ENCODE results near the gene PLEKHG1. TPM values are rescaled to one million over a fixed set of nuclear protein-coding genes. Genes with fewer than 3 reads are reported as not detected.

PLEKHG1 gene
- total and polyA plus RNA-seq, 4 donors: 3.0 to 11.9 (median 5.2) TPM

GRCh38 chr6:150632785-150633485 lies 33.2 kb downstream of the PLEKHG1 start:
- H3K9ac ChIP-seq (ENCODE audit: low read depth in 1 of 2, low read length in 2 of 2): no peak overlapping the region
- no peaks in the 10 kb centered on the region for H3K36me3 ChIP-seq (ENCODE audit: control insufficient read depth in 4 of 4, insufficient read depth in 3 of 4, low read depth in 1 of 4, low read length in 3 of 4)
- H3K9me3 ChIP-seq (ENCODE audit: control insufficient read depth in 4 of 4, low read length in 3 of 4): no peaks in the 10 kb centered on the region
- H3K27me3 ChIP-seq (ENCODE audit: control insufficient read depth in 4 of 4, insufficient read depth in 4 of 4, low read length in 3 of 4): no peaks in the 10 kb centered on the region
- peak overlapping the region; percentile 62 to 70 for H3K27ac ChIP-seq (ENCODE audit: low read depth in 1 of 2, low read length in 2 of 2)
- H3K4me3 ChIP-seq (ENCODE audit: low read depth in 1 of 3, low read length in 3 of 3): no peak overlapping the region
- DNase-seq (ENCODE audit: low spot score): no peak
- WGBS: 70% methylated on average over 13 of the region's 13 CpGs
- H3K4me1 ChIP-seq (ENCODE audit: control insufficient read depth in 4 of 4, insufficient read depth in 4 of 4, low read length in 3 of 4): peaks cover 19 to 48% (median 38%) of the 10 kb centered on the region in 4 donors
- TF ChIP-seq FOXA2 (IDR thresholded peaks at IDR 0.05) (no peak), SP1 (IDR thresholded peaks at IDR 0.05) (no peak), HNF4G (IDR thresholded peaks at IDR 0.05) (no peak), TAF1 (conservative IDR thresholded peaks at IDR 0.05) (no peak), EGR1 (IDR thresholded peaks at IDR 0.05; ENCODE audit: low read depth in 2 of 2) (no peak), GABPA (IDR thresholded peaks at IDR 0.05 in 1 of 2, conservative IDR thresholded peaks at IDR 0.05 in 1 of 2) (no peak), HNF4A (conservative IDR thresholded peaks at IDR 0.05) (no peak), YY1 (IDR thresholded peaks at IDR 0.05) (no peak), JUND (IDR thresholded peaks at IDR 0.05) (no peak), RXRA (IDR thresholded peaks at IDR 0.05) (no peak), CTCF (IDR thresholded peaks at IDR 0.05; ENCODE audit: low read depth, low read length, missing input control) (no peak), ZBTB33 (IDR thresholded peaks at IDR 0.05) (no peak), ATF3 (IDR thresholded peaks at IDR 0.05) (no peak)

- H3K27me3 ChIP-seq (ENCODE audit: control insufficient read depth in 4 of 4, insufficient read depth in 4 of 4, low read length in 3 of 4): no peaks in the 10 kb centered on the region
- no peaks in the 10 kb centered on the region for H3K9me3 ChIP-seq (ENCODE audit: control insufficient read depth in 4 of 4, low read length in 3 of 4)
- peaks cover 19 to 48% (median 38%) of the 10 kb centered on the region in 4 donors for H3K4me1 ChIP-seq (ENCODE audit: control insufficient read depth in 4 of 4, insufficient read depth in 4 of 4, low read length in 3 of 4)
- 85% methylated on average over 4 of the region's 4 CpGs for WGBS
- no peak for DNase-seq (ENCODE audit: low spot score)
- no peak for TF ChIP-seq HNF4G (IDR thresholded peaks at IDR 0.05)
- TF ChIP-seq JUND (IDR thresholded peaks at IDR 0.05): no peak
- no peak for TF ChIP-seq TAF1 (conservative IDR thresholded peaks at IDR 0.05)
- no peak for TF ChIP-seq FOXA1 (IDR thresholded peaks at IDR 0.05)
- TF ChIP-seq FOXA2 (IDR thresholded peaks at IDR 0.05): no peak
- TF ChIP-seq REST (IDR thresholded peaks at IDR 0.05): no peak
- TF ChIP-seq MAX (IDR thresholded peaks at IDR 0.05): no peak
- TF ChIP-seq CTCF (IDR thresholded peaks at IDR 0.05; ENCODE audit: low read depth, low read length, missing input control): no peak
- TF ChIP-seq NR2F2 (IDR thresholded peaks at IDR 0.05): no peak
- no peak for TF ChIP-seq SP1 (IDR thresholded peaks at IDR 0.05)
- TF ChIP-seq GABPA (IDR thresholded peaks at IDR 0.05 in 1 of 2, conservative IDR thresholded peaks at IDR 0.05 in 1 of 2): no peak
- TF ChIP-seq YY1 (IDR thresholded peaks at IDR 0.05): no peak
- TF ChIP-seq RAD21 (IDR thresholded peaks at IDR 0.05): no peak
- no peak for TF ChIP-seq RXRA (IDR thresholded peaks at IDR 0.05)
- H3K36me3 ChIP-seq (ENCODE audit: control insufficient read depth in 4 of 4, insufficient read depth in 3 of 4, low read depth in 1 of 4, low read length in 3 of 4): no peaks in the 10 kb centered on the region
- peak overlapping the region; percentile 5 to 62 for H3K27ac ChIP-seq (ENCODE audit: low read depth in 1 of 2, low read length in 2 of 2)
- no peak overlapping the region for H3K4me3 ChIP-seq (ENCODE audit: low read depth in 1 of 3, low read length in 3 of 3)
- no peak overlapping the region for H3K9ac ChIP-seq (ENCODE audit: low read depth in 1 of 2, low read length in 2 of 2)
Measured at GRCh38 chr6:150633486-150633834, 33.8 kb downstream of the PLEKHG1 start.

All from liver (tissue), 9 donors.